SU-DHL-6 (cell line): ENCODE measurements around the gene CDRT15L2.
"Not testable (repeated sequence)": the region's sequence is repeated elsewhere in the genome, so short reads cannot be mapped to it uniquely, and the experiment has no call there.

Experiments used
- EZH2phosphoT487 ChIP-seq: fragments of 200-600 bp; sonication (generic), shearing (Covaris generic); conservative IDR thresholded peaks from 2 replicates; pipeline ENCODE4 v1.6.1; 2018; ENCODE audit warnings: mild to moderate bottlenecking, antibody characterized with exemption, low read length, moderate library complexity, mixed read lengths
- TF ChIP-seq, protein P1 (sequence below): fragments of 200-600 bp; sonication (generic); IDR thresholded peaks from one replicate; pipeline ENCODE4 v1.5.1; 2017; ENCODE audit warnings: antibody characterized with exemption, mild to moderate bottlenecking, low read length, moderate library complexity; ENCODE audit not compliant: insufficient read depth, poor library complexity, severe bottlenecking

DNA sequence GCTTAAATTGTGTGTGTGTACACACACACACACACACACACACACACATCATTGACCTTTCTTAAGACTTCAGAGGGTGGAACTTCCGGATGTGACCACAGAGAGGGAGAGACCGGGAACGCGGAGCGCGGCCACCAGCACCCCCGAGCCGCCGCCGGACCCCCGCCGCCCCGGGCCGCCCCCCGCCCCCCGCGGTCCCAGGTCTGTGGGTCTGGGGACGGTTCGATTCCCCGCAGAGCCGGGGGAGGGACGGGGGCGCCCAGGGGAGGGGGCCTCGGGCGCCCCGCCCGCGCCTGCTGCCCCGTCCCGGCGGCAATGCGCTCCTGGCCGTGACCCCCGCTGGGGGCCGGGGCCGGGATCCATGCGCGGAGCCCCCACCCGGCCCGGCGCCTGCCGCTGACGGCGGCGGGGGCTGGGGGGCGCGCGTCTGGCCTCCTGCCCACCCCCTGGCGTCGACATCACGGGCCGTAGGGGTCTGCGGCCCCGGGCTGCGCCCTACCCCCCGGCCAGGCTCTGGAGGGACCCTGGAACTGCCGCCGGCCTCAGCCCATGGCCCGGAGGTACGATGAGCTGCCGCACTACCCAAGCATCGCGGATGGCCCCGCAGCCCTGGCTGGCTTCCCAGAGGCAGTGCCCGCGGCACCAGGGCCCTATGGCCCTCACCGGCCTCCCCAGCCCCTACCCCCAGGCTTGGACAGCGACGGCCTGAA lies 9.4 kb downstream of the CDRT15L2 start:
- TF ChIP-seq, protein P1, sequence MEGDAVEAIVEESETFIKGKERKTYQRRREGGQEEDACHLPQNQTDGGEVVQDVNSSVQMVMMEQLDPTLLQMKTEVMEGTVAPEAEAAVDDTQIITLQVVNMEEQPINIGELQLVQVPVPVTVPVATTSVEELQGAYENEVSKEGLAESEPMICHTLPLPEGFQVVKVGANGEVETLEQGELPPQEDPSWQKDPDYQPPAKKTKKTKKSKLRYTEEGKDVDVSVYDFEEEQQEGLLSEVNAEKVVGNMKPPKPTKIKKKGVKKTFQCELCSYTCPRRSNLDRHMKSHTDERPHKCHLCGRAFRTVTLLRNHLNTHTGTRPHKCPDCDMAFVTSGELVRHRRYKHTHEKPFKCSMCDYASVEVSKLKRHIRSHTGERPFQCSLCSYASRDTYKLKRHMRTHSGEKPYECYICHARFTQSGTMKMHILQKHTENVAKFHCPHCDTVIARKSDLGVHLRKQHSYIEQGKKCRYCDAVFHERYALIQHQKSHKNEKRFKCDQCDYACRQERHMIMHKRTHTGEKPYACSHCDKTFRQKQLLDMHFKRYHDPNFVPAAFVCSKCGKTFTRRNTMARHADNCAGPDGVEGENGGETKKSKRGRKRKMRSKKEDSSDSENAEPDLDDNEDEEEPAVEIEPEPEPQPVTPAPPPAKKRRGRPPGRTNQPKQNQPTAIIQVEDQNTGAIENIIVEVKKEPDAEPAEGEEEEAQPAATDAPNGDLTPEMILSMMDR: not testable (repeated sequence)
- TF ChIP-seq EZH2phosphoT487: not testable (repeated sequence)
